Keratinocyte (primary cell): ENCODE results near the gene PRM1. TPM values are rescaled to one million over a fixed set of nuclear protein-coding genes. Genes with fewer than 3 reads are reported as not detected.

ENCODE experiments used
- DNase-seq: peaks from one replicate; pipeline ENCODE4 v3.0.0-alpha.2; 2011; ENCODE audit warnings: low read depth, missing footprints, low spot score
- FAIRE-seq: peaks from 2 replicates; lab custom pipeline; 2011; peaks lifted over from hg19 to GRCh38; lab: Jason Lieb, UNC
- H2AFZ ChIP-seq: 2 replicates; pipeline ENCODE4 v1.6.0; 2012; ENCODE audit warnings: low read length, control low read depth, inconsistent platforms; ENCODE audit not compliant: control insufficient read depth
- H3K27ac ChIP-seq: 2 replicates; pipeline ENCODE4 v1.5.1; 2011; ENCODE audit warnings: low read length; ENCODE audit not compliant: control insufficient read depth, insufficient read depth
- H3K27me3 ChIP-seq: 3 replicates; pipeline ENCODE4 v1.6.0; 2011; ENCODE audit warnings: low read length; ENCODE audit not compliant: control insufficient read depth, insufficient read depth; ENCODE audit errors: extremely low read depth
- H3K36me3 ChIP-seq, 2 experiments: 2 replicates in 1 of 2; 3 replicates in 1 of 2; pipeline ENCODE4 v1.5.1; 2011; ENCODE audit warnings: low read length in 2 of 2, mild to moderate bottlenecking in 1 of 2; ENCODE audit not compliant: control insufficient read depth in 2 of 2, insufficient read depth in 2 of 2; ENCODE audit errors: extremely low read depth in 1 of 2
- H3K4me1 ChIP-seq: 3 replicates; pipeline ENCODE4 v1.5.1; 2011; ENCODE audit warnings: low read length; ENCODE audit not compliant: control insufficient read depth, insufficient read depth; ENCODE audit errors: extremely low read depth
- H3K4me2 ChIP-seq: 3 replicates; pipeline ENCODE4 v1.6.0; 2011; ENCODE audit warnings: low read depth, low read length; ENCODE audit not compliant: control insufficient read depth, insufficient read depth; ENCODE audit errors: extremely low read depth
- H3K4me3 ChIP-seq, 3 experiments: fragments of 200-600 bp in 1 of 3; sonication (generic) in 1 of 3; 2 replicates in 2 of 3; 3 replicates in 1 of 3; pipeline ENCODE4 v1.5.1; 2011 to 2016; ENCODE audit warnings: low read length in 3 of 3, mild to moderate bottlenecking in 3 of 3, control low read depth in 2 of 3, inconsistent platforms in 1 of 3, low read depth in 1 of 3, mixed read lengths in 1 of 3, mixed run types in 1 of 3, moderate library complexity in 1 of 3; ENCODE audit not compliant: control insufficient read depth in 2 of 3, insufficient read depth in 2 of 3; ENCODE audit errors: extremely low read depth in 1 of 3
- H3K79me2 ChIP-seq: 2 replicates; pipeline ENCODE4 v1.6.0; 2012; ENCODE audit warnings: low read length; ENCODE audit not compliant: control insufficient read depth, insufficient read depth
- H3K9ac ChIP-seq: 3 replicates; pipeline ENCODE4 v1.6.0; 2011; ENCODE audit warnings: low read length; ENCODE audit not compliant: control insufficient read depth, insufficient read depth; ENCODE audit errors: extremely low read depth
- H3K9me1 ChIP-seq: 3 replicates; pipeline ENCODE4 v1.6.0; 2011; ENCODE audit warnings: low read length; ENCODE audit not compliant: control insufficient read depth, insufficient read depth; ENCODE audit errors: extremely low read depth
- H3K9me3 ChIP-seq: 2 replicates; pipeline ENCODE4 v1.5.1; 2012; ENCODE audit warnings: low read depth, low read length; ENCODE audit not compliant: control insufficient read depth
- H4K20me1 ChIP-seq: 3 replicates; pipeline ENCODE4 v1.6.0; 2011; ENCODE audit warnings: low read length; ENCODE audit not compliant: control insufficient read depth, insufficient read depth; ENCODE audit errors: extremely low read depth
- EZH2 ChIP-seq: IDR thresholded peaks from one replicate; pipeline ENCODE4 v1.6.1; 2012; ENCODE audit warnings: inconsistent platforms, mild to moderate bottlenecking, low read length, moderate library complexity
- dilution Hi-C: fragments of 300-500 bp; cut with MboI; formaldehyde crosslinking; loops from one replicate; pipeline ENCODE4 v1.7.0; 2020; ENCODE audit warnings: low sequenced_read_pairs; ENCODE audit not compliant: extremely low pct_ligation_motif_present
- polyA plus RNA-seq, 5 experiments: library from polyadenylated mRNA; depleted of rRNA in 3 of 5; stranded (reverse) in 3 of 5; stranded (forward) in 1 of 5; unstranded in 1 of 5; fragments of >200 nt; gene quantifications; 1 replicate in 1 of 5; 2 replicates in 3 of 5; 3 replicates in 1 of 5; pipeline versions ENCODE4 v1.2.1 to v1.2.3, GENCODE V29; 2011 to 2012; ENCODE audit warnings: missing spikeins in 2 of 5, low read depth in 1 of 5, low replicate concordance in 1 of 5
- TF ChIP-seq, protein P1 (sequence below), 3 experiments: IDR thresholded peaks in 1 of 3; conservative IDR thresholded peaks in 1 of 3; optimal IDR thresholded peaks in 1 of 3; 2 replicates in 2 of 3; 3 replicates in 1 of 3; pipeline versions ENCODE3 to v1.5.1; 2011; ENCODE audit warnings: low read length in 3 of 3, mild to moderate bottlenecking in 3 of 3, moderate library complexity in 2 of 3, control low read depth in 1 of 3, inconsistent platforms in 1 of 3; ENCODE audit not compliant: insufficient read depth in 2 of 3; ENCODE audit errors: extremely low read depth in 1 of 3

PRM1 gene
- polyA plus RNA-seq, 1 donor (not counting 4 experiments of a cell fraction or from before 2014, with no cell fraction given) = not detected

GRCh38 chr16:11310634-11310977 is 29.5 kb upstream of the PRM1 start:
- dilution Hi-C loops = no loop called here
- no peak for FAIRE-seq

GRCh38 chr16:11309895-11310633 is 28.9 kb upstream of the PRM1 start:
- Histone ChIP-seq H3K9ac (no peak overlapping the region), H3K4me2 (no peak overlapping the region), H3K4me1 (peaks cover 8% of the 10 kb centered on the region), H2AFZ (no peak overlapping the region), H3K4me3 (no peak overlapping the region), H3K36me3 (no peaks in the 10 kb centered on the region), H3K9me3 (no peaks in the 10 kb centered on the region), H3K79me2 (no peaks in the 10 kb centered on the region), H3K27me3 (no peaks in the 10 kb centered on the region), H4K20me1 (no peaks in the 10 kb centered on the region), H3K9me1 (no peaks in the 10 kb centered on the region), H3K27ac (no peak overlapping the region)
- DNase-seq = no peak
- FAIRE-seq = no peak
- TF ChIP-seq, protein P1, sequence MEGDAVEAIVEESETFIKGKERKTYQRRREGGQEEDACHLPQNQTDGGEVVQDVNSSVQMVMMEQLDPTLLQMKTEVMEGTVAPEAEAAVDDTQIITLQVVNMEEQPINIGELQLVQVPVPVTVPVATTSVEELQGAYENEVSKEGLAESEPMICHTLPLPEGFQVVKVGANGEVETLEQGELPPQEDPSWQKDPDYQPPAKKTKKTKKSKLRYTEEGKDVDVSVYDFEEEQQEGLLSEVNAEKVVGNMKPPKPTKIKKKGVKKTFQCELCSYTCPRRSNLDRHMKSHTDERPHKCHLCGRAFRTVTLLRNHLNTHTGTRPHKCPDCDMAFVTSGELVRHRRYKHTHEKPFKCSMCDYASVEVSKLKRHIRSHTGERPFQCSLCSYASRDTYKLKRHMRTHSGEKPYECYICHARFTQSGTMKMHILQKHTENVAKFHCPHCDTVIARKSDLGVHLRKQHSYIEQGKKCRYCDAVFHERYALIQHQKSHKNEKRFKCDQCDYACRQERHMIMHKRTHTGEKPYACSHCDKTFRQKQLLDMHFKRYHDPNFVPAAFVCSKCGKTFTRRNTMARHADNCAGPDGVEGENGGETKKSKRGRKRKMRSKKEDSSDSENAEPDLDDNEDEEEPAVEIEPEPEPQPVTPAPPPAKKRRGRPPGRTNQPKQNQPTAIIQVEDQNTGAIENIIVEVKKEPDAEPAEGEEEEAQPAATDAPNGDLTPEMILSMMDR (optimal IDR thresholded peaks at IDR 0.05 in 1 of 3, IDR thresholded peaks at IDR 0.05 in 1 of 3, conservative IDR thresholded peaks at IDR 0.05 in 1 of 3; ENCODE audit: extremely low read depth in 1 of 3, insufficient read depth in 2 of 3, low read length in 3 of 3) = no peak
- TF ChIP-seq EZH2 = no peak
- dilution Hi-C loops = no loop called here

More at GRCh38 chr16:11310634-11310977, 29.5 kb upstream of the PRM1 start:
- Histone ChIP-seq H3K27me3 (no peaks in the 10 kb centered on the region), H3K9me1 (no peaks in the 10 kb centered on the region), H3K36me3 (no peaks in the 10 kb centered on the region), H2AFZ (no peak overlapping the region), H3K4me3 (no peak overlapping the region), H4K20me1 (no peaks in the 10 kb centered on the region), H3K9ac (no peak overlapping the region), H3K4me2 (no peak overlapping the region), H3K9me3 (no peaks in the 10 kb centered on the region), H3K79me2 (no peaks in the 10 kb centered on the region), H3K4me1 (peaks cover 8% of the 10 kb centered on the region), H3K27ac (no peak overlapping the region)
- DNase-seq = no peak
- TF ChIP-seq, protein P1 (optimal IDR thresholded peaks at IDR 0.05 in 1 of 3, IDR thresholded peaks at IDR 0.05 in 1 of 3, conservative IDR thresholded peaks at IDR 0.05 in 1 of 3; ENCODE audit: extremely low read depth in 1 of 3, insufficient read depth in 2 of 3, low read length in 3 of 3) = no peak
- no peak for TF ChIP-seq EZH2
